Coronary artery (tissue), 2 donors: ENCODE data around the gene ARSD.
"Not testable (repeated sequence)": the region's sequence is repeated elsewhere in the genome, so short reads cannot be mapped to it uniquely, and the experiment has no call there.

Source experiments
- DNase-seq: peaks from one replicate; pipeline ENCODE4 v3.0.0-alpha.2; 2017; ENCODE audit warnings: low spot score
- H3K27ac ChIP-seq, 2 donors: fragments of 200-600 bp; sonication (generic); one replicate each; pipeline ENCODE4 v1.5.1; 2016 to 2019
- H3K4me3 ChIP-seq: fragments of 200-600 bp; sonication (generic); 2 replicates; pipeline ENCODE4 v1.5.1; 2016; ENCODE audit warnings: mild to moderate bottlenecking, moderate library complexity
- CTCF ChIP-seq: fragments of 200-600 bp; sonication (generic); IDR thresholded peaks from one replicate; pipeline ENCODE4 v1.5.1; 2019; ENCODE audit warnings: antibody characterized with exemption

The ARSD gene

GRCh38 chrX:2928191-2928582 is 952 bp downstream of the ARSD start:
- DNase-seq, result peak; percentile 85
- TF ChIP-seq CTCF, result no peak
- H3K4me3 ChIP-seq, result peak overlapping the region; percentile 91
- peak overlapping the region; percentile 93 to 97 for H3K27ac ChIP-seq

GRCh38 chrX:2926664-2927275 is 2.4 kb downstream of the ARSD start:
- Histone ChIP-seq H3K4me3 (no peak overlapping the region), H3K27ac (no peak overlapping the region)
- TF ChIP-seq CTCF, result no peak
- DNase-seq, result no peak

- H3K4me3 ChIP-seq, DNase-seq, H3K27ac ChIP-seq: not testable (repeated sequence)
Observed at GRCh38 chrX:2926255-2926654, 2.9 kb downstream of the ARSD start.

- Histone ChIP-seq H3K27ac (no peak overlapping the region), H3K4me3 (no peak overlapping the region)
- no peak for DNase-seq
- TF ChIP-seq CTCF, result no peak
Observed at GRCh38 chrX:2924151-2924550, 5.0 kb downstream of the ARSD start.

- H3K27ac ChIP-seq, result no peak overlapping the region
- no peak for TF ChIP-seq CTCF
- DNase-seq, result no peak
- H3K4me3 ChIP-seq, result no peak overlapping the region
Observed at GRCh38 chrX:2921750-2922149, 7.4 kb downstream of the ARSD start.

- no peak overlapping the region for H3K27ac ChIP-seq
- TF ChIP-seq CTCF, result no peak
- H3K4me3 ChIP-seq, result no peak overlapping the region
- no peak for DNase-seq
Observed at GRCh38 chrX:2921193-2921592, 7.9 kb downstream of the ARSD start.

GRCh38 chrX:2917767-2918166 is 11.4 kb downstream of the ARSD start:
- no peak overlapping the region for H3K4me3 ChIP-seq
- DNase-seq, result no peak
- TF ChIP-seq CTCF, result no peak
- no peak overlapping the region for H3K27ac ChIP-seq

GRCh38 chrX:2913118-2913517 is 16.0 kb downstream of the ARSD start:
- no peak overlapping the region for H3K27ac ChIP-seq
- H3K4me3 ChIP-seq, result no peak overlapping the region
- no peak for TF ChIP-seq CTCF
- DNase-seq, result no peak
